HTR-8/SVneo (cell line): ENCODE results near the gene PYROXD2.
A peak's percentile ranks its signal among the peaks of the same experiment; 100 is the strongest.
"Not testable (repeated sequence)": the region's sequence is repeated elsewhere in the genome, so short reads cannot be mapped to it uniquely, and the experiment has no call there.

Experiments used
- DNase-seq: peaks from one replicate; pipeline ENCODE4 v3.0.0; 2011; ENCODE audit warnings: low spot score, mixed read lengths; ENCODE audit not compliant: insufficient read length
- FAIRE-seq: peaks from 2 replicates; lab custom pipeline; 2011; peaks lifted over from hg19 to GRCh38; lab: Jason Lieb, UNC

PYROXD2 gene

GRCh38 chr10:98396096-98397063, 18.6 kb downstream of the PYROXD2 start:
- FAIRE-seq (no peak), DNase-seq (no peak)

DNA sequence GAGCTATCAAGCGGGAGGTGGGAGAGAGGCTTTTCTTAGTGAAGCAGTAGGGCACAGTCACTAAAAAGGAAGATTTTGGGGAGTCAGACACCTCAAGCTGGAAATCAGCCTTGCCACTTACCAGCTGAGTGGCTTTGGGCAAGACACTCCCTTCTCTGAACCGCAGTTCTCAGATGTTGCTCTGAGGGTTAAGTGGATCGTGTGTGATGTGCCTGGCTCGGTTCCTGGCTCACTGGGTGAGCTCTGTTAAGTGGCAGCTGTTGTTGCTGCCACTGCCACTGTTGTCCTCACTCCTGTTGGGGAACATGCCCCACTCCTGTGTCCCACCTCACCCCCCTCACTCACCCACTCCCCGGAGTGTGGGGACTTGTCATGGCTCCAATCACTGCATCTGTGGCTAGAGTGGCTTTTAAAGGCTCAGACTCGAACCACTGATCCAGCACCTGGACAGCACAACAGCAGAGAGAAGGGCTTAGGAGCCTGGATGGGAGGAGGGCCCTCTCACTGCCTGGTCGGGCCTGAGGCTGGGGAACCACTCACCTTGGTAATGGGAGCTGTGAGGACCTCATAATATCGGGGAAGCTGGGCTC, 20.0 kb downstream of the PYROXD2 start:
- DNase-seq = no peak
- FAIRE-seq = no peak

DNA sequence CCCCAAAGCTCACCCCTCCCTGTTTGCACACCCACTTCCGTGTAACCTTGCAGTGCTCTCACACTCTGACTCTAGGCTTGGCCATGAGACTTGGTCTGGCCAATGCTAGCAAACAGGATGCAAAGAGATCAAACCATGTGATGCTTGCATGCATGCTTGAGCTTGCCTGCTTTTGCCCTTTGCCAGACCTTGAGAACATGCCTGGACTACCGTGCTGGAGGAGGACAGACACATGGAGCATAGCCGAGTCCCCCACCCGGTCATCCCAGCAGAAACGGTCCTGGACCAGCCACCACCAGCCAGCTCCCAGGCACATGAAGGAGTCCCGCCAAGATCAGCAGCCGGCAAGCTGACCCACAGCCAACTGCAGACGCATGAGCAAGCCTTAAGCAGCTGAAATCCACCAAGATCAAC, 23.4 kb downstream of the PYROXD2 start:
- DNase-seq = no peak
- no peak for FAIRE-seq

GRCh38 chr10:98391065-98391464, 23.9 kb downstream of the PYROXD2 start:
- DNase-seq (no peak), FAIRE-seq (no peak)

GRCh38 chr10:98390406-98390805, 24.6 kb downstream of the PYROXD2 start:
- FAIRE-seq = no peak

DNA sequence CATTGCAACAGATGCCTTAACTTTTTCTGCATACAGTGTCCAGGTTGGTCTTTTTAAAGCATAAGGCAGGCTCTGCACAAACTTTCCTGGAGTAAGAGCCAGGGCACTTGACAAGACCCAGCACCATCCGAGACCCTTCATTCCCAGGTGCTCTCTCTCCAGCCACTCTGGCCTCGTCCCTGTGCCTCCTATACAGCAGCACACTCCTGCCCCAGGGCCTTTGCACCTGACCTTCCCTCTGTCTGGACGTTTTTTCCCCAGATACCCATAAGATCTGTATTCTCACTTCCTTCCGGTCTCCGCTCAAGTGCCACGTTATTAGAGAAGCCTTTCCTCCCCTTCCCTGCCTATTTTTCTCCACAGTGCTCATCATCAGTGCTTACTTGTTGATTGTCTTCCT, 25.6 kb downstream of the PYROXD2 start:
- FAIRE-seq = no peak

More at GRCh38 chr10:98390406-98390805, 24.6 kb downstream of the PYROXD2 start:
- no peak for DNase-seq

DNA sequence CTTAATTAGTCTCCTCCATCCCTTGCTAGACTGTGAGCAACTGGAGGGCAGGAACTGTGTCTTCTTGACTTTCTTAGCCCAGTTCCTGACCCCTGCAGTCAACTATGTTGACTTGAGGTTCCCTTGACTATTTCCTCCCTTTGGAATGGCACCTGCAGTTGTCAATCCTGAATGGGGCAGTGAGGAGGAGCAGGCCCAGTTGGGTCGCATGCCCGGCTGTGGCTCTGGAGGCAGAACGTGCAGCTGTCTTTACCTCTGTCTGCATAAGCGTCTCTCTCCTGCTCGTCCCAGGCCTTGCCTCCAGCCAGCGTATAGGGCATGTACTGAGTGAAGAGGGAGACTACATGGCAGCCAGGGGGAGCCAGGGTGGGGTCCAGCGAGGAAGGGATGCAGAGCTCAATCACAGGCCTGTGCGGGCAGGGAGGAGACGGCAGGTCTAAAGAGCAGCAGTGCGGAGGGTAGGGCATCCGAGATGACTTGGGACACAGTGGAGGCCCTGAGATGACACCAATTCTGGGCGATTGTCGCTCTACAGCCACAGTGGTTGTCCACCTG, 26.8 kb downstream of the PYROXD2 start:
- no peak for FAIRE-seq
- no peak for DNase-seq

More for the DNA sequence above, 25.6 kb downstream of the PYROXD2 start:
- no peak for DNase-seq

DNA sequence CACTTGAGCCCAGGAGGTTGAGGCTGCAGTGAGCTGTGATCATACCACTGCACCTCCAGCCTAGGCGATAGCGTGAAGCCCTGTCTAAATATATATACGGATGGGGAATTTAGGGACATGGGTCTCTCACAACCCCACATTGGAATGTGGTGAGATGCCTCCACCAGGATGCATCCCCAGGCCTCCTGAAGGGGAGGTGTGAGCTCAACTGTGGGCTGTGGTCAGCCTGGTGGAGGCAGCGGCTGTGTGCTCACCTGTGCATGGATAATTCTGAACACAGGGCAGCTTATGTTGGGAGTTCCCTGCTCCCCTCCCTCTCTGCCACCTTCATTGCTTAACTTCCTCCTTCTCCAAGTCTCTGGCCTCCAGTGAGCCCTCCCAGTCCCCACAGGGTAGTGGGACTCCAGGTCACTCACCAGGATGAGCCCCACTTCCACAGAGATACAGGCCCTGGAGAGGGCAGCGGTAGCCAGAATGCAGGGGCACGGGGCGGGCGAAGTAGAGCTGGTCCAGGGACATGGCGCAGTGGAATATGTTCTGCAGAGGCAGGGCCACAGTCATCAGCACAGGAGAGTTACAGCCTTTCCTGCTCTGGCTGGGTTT, 30.4 kb downstream of the PYROXD2 start:
- FAIRE-seq (no peak), DNase-seq (no peak)

- FAIRE-seq (no peak), DNase-seq (no peak)
Observed at GRCh38 chr10:98383869-98384268, 31.1 kb downstream of the PYROXD2 start.

DNA sequence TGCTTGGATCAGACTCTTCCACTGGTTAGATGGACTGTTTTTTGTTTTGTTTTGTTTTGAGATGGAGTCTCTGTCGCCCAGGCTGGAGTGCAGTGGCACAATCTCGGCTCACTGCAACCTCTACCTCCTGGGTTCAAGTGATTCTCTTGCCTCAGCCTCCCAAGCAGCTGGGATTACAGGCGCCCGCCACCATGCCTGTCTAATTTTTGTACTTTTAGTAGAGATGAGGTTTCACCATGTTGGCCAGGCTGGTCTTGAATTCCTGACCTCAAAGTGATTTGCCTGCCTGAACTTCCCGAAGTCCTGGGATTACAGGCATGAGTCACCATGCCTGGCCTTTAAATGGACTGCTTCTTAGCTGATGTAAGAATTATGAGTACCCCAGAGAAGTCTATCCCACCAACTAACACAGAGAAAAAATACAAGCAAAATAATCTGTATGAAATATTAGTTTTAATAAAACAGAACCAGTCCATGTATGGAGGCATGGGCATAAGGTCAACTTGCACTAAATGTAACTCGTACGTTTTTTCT, 31.8 kb downstream of the PYROXD2 start:
- peak; percentile 30 for DNase-seq
- FAIRE-seq = not testable (repeated sequence)

DNA sequence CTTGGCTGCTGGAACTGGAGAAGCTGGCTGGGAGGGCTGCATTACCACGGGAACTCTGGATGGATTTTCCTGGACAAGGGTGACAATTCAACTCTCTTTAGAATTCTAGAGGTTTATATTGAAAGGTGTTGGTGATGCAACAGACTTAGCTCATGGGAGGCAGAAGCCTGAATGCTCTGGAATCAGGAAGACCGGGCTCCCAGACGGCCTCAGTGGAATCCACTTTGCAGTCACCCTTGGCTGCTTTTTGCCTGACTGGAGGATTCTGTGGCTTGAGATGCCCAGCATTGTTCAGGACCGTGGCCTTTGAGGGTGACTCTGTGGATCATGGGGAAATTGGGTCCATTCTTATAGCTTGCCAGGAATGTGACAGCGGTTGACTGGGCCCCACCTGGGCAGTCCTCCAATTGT, 32.3 kb downstream of the PYROXD2 start:
- FAIRE-seq = no peak
- no peak for DNase-seq

DNA sequence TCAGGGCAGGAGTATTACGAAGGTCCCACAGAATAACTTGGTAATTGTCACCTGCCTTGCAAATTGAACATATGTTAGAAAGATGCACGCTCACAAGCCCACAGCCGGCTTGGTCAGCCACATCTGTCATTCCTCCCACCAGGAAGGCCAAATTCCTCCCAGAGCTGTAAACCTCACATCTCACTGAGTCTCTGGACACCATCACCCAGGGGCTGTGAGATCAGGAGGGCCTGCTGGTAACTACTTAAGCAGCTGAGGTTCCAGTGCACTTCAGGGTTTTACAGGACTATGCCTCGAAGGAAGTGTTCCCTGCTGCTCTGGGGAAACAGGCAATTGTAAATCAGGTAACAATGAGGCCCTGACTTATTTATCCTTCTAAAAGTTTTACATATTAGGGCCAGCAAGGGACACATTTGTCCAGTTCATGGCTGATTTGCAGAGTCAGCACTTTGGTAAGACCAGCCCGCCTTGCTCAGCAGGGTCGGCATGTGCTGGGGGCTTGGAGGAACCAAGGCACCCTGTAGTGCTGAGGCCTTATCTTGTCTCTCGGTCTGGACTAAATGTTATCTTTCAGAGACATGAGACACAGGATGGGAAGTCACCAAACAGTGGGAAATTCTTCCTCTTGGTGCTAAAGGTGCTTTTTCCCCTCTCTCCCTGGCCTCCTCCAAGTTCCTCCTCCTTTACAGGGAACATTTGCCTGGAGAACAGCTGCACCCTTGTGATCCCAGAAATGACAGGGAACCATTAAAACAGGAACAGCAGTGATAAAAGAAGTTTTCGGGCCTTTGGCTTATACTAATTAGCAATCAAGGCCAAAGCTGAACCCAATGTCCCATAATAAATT, 34.3 kb downstream of the PYROXD2 start:
- DNase-seq = no peak

DNA sequence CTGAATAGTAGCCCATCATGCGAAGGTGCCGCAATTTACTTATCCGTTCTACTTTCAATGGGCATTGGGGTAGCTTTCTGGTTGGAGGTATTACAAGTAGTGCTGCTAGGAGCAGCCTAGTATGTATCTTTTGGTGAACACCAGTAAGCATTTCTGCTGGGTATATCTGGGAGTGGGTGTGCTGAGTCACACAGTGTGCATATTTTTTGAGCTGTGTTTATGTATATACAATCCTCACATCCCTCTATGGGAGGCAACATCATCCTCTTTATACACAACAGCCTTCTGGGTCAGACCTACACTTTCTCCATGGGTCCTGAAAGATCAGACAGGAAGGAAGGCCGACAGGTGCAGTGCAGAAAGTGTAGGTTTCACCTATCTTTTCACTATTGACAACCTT, 36.3 kb downstream of the PYROXD2 start:
- no peak for DNase-seq
- FAIRE-seq = no peak

More for the DNA sequence above, 34.3 kb downstream of the PYROXD2 start:
- FAIRE-seq = no peak

- no peak for FAIRE-seq
- no peak for DNase-seq
Observed at GRCh38 chr10:98377536-98377935, 37.4 kb downstream of the PYROXD2 start.

- DNase-seq (no peak), FAIRE-seq (no peak)
Observed at GRCh38 chr10:98377001-98377400, 38.0 kb downstream of the PYROXD2 start.

- no peak for FAIRE-seq
- DNase-seq = peak; percentile 34
Observed at GRCh38 chr10:98376485-98376884, 38.5 kb downstream of the PYROXD2 start.

GRCh38 chr10:98374217-98374985, 40.6 kb downstream of the PYROXD2 start:
- FAIRE-seq (no peak), DNase-seq (peak; percentile 28)

GRCh38 chr10:98373260-98374040, 41.5 kb downstream of the PYROXD2 start:
- FAIRE-seq = no peak
- no peak for DNase-seq
